SK-N-MC (cell line): Measurements from ENCODE around the gene RFC2.
"Not testable (repeated sequence)": the region's sequence is repeated elsewhere in the genome, so short reads cannot be mapped to it uniquely, and the experiment has no call there.

ENCODE experiments used
- DNase-seq: peaks from one replicate; pipeline ENCODE4 v3.0.0-alpha.2; 2011; ENCODE audit warnings: low read depth, low spot score
- H3K27ac ChIP-seq: fragments of 200-600 bp; sonication (generic); 2 replicates; pipeline ENCODE4 v1.5.1; 2016; ENCODE audit warnings: mixed run types
- H3K36me3 ChIP-seq: fragments of 200-600 bp; sonication (generic); 2 replicates; pipeline ENCODE4 v1.6.1; 2017; ENCODE audit warnings: antibody characterized with exemption, low read length, mixed read lengths; ENCODE audit not compliant: insufficient read depth
- H3K4me3 ChIP-seq: fragments of 200-600 bp; sonication (generic); 2 replicates; pipeline ENCODE4 v1.5.1; 2016
- H3K9ac ChIP-seq: fragments of 200-600 bp; sonication (generic); 2 replicates; pipeline ENCODE4 v1.8.0; 2017; ENCODE audit warnings: mixed run types, mixed read lengths; ENCODE audit not compliant: insufficient read length
- H3K9me3 ChIP-seq: fragments of 200-600 bp; sonication (generic); 2 replicates; pipeline ENCODE4 v1.6.1; 2017; ENCODE audit warnings: low read depth, mild to moderate bottlenecking, antibody characterized with exemption, low read length, moderate library complexity, mixed read lengths
- EZH2 ChIP-seq: fragments of 200-600 bp; sonication (generic); IDR thresholded peaks from one replicate; pipeline ENCODE4 v1.6.1; 2017; ENCODE audit warnings: antibody characterized with exemption
- FOXP2 ChIP-seq: optimal IDR thresholded peaks from 2 replicates; pipeline ENCODE3; 2011; ENCODE audit warnings: mild to moderate bottlenecking, moderate library complexity; ENCODE audit not compliant: insufficient read depth; ENCODE audit errors: extremely low read length, control extremely low read depth
- POLR2AphosphoS5 ChIP-seq: IDR thresholded peaks from 2 replicates; pipeline ENCODE4 v1.6.1; 2012; ENCODE audit warnings: mild to moderate bottlenecking, low read depth, low read length, borderline replicate concordance

Gene RFC2

GRCh38 chr7:74207586-74207985 lies 46.6 kb downstream of the RFC2 start:
- no peak overlapping the region for H3K27ac ChIP-seq
- no peak for DNase-seq
- no peaks in the 10 kb centered on the region for H3K9me3 ChIP-seq
- no peak overlapping the region for H3K9ac ChIP-seq
- no peaks in the 10 kb centered on the region for H3K36me3 ChIP-seq
- no peak overlapping the region for H3K4me3 ChIP-seq
- no peak for TF ChIP-seq EZH2
- TF ChIP-seq POLR2AphosphoS5 = no peak
- no peak for TF ChIP-seq FOXP2

DNA sequence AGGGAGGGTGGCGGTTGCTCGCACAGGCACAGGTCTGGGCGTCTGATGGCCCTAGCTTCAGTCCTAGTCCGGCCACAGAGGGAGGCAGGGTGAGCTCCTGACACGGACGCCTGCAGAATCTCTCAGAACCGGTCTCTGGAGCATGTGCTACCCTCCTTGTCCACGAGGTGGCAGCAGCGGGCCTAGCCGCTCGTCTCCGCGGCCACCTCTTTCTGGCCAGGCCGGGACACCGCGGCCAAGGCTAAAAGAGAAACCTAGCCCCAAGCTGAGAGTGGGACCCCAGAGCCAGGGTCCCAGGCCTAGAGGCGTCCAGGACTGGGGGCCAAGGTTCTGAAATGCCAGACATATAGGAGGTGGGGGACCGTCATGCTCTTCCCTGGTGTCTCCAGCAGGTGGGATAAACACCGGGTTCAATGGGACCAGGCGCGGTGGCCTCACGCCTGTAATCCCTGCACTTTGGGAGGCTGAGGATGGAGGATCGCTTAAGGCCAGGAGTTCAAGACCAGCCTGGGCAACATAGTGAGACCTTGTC lies 47.5 kb downstream of the RFC2 start:
- DNase-seq = no peak
- H3K4me3 ChIP-seq = peak overlapping the region; percentile 63
- no peaks in the 10 kb centered on the region for H3K9me3 ChIP-seq
- no peak overlapping the region for H3K9ac ChIP-seq
- no peaks in the 10 kb centered on the region for H3K36me3 ChIP-seq
- no peak overlapping the region for H3K27ac ChIP-seq
- TF ChIP-seq FOXP2 (no peak), EZH2 (no peak), POLR2AphosphoS5 (no peak)

DNA sequence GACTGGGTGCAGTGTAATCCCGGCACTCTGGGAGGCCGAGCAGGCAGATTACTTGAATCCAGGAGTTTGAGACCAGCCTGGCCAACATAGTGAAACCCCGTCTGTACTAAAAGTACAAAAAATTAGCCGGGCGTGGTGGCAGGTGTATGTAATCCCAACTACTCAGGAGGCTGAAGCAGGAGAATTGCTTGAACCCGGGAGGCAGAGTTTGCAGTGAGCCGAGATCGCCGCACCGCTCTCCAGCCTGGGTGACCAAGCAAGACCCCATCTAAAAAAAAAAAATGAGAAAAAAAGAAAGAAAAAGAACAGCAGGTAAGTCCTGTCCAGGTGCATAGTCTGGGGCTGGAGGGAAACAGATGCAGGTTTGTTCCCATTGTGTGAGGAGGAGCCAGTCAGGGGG lies 48.1 kb downstream of the RFC2 start:
- not testable (repeated sequence) for H3K9ac ChIP-seq, DNase-seq, H3K27ac ChIP-seq, H3K4me3 ChIP-seq, H3K9me3 ChIP-seq, H3K36me3 ChIP-seq

GRCh38 chr7:74203956-74204618 lies 50.1 kb downstream of the RFC2 start:
- no peak overlapping the region for H3K9ac ChIP-seq
- H3K4me3 ChIP-seq = no peak overlapping the region
- H3K9me3 ChIP-seq = no peaks in the 10 kb centered on the region
- TF ChIP-seq POLR2AphosphoS5 (no peak), FOXP2 (no peak), EZH2 (no peak)
- H3K27ac ChIP-seq = no peak overlapping the region
- no peak for DNase-seq
- H3K36me3 ChIP-seq = no peaks in the 10 kb centered on the region

- no peaks in the 10 kb centered on the region for H3K9me3 ChIP-seq
- no peak overlapping the region for H3K9ac ChIP-seq
- H3K4me3 ChIP-seq = no peak overlapping the region; the same call in 1 of the 2 replicates
- no peak for TF ChIP-seq FOXP2
- TF ChIP-seq EZH2 = no peak
- TF ChIP-seq POLR2AphosphoS5 = no peak
- no peak overlapping the region for H3K27ac ChIP-seq
- no peaks in the 10 kb centered on the region; the same call in 1 of the 2 replicates for H3K36me3 ChIP-seq
- DNase-seq = peak; percentile 47
Measured at GRCh38 chr7:74202841-74203556, 51.2 kb downstream of the RFC2 start.

GRCh38 chr7:74199551-74200355 lies 54.4 kb downstream of the RFC2 start:
- Histone ChIP-seq H3K9me3 (no peaks in the 10 kb centered on the region), H3K36me3 (peaks cover 18% of the 10 kb centered on the region), H3K9ac (no peak overlapping the region), H3K4me3 (no peak overlapping the region), H3K27ac (no peak overlapping the region)
- no peak for DNase-seq
- TF ChIP-seq EZH2 (no peak), FOXP2 (no peak), POLR2AphosphoS5 (no peak)

DNA sequence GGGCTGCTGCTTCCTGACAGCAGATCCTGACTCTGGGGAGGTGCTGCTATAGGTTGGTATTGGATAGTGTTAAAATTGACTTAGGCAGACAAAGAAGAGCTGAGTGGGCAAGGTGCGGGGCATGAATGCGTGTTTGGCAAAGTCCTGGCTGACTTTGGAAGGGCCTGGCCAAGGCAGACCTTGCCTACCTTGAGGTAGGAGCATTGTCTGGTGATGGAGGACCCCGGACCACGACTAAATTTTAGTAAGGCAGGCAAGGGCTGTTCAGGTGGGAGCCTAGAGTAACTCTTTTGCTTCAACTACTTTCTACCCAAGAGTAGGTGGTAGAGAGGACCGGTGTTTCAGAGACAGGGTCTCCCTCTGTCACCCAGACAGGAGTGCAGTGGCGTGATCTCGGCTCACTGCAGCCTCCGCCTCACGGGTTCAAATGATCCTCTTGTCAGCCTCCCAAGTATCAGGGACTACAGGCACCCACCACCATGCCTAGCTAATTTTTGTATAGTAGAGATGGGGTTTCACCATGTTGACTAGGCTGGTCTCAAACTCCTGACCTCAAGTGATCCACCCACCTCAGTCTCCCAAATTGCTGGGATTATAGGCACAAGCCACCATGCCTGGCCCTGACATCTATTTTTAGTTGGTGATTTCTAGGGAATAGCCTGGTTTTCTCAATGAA lies 56.6 kb downstream of the RFC2 start:
- TF ChIP-seq POLR2AphosphoS5 (no peak; the same call in 1 of the 2 replicates), EZH2 (no peak), FOXP2 (no peak)
- H3K27ac ChIP-seq = peak overlapping the region; percentile 48; the same call in 1 of the 2 replicates
- no peak overlapping the region for H3K9ac ChIP-seq
- H3K4me3 ChIP-seq = no peak overlapping the region
- peaks cover 40% of the 10 kb centered on the region for H3K36me3 ChIP-seq
- DNase-seq = no peak
- no peaks in the 10 kb centered on the region for H3K9me3 ChIP-seq

DNA sequence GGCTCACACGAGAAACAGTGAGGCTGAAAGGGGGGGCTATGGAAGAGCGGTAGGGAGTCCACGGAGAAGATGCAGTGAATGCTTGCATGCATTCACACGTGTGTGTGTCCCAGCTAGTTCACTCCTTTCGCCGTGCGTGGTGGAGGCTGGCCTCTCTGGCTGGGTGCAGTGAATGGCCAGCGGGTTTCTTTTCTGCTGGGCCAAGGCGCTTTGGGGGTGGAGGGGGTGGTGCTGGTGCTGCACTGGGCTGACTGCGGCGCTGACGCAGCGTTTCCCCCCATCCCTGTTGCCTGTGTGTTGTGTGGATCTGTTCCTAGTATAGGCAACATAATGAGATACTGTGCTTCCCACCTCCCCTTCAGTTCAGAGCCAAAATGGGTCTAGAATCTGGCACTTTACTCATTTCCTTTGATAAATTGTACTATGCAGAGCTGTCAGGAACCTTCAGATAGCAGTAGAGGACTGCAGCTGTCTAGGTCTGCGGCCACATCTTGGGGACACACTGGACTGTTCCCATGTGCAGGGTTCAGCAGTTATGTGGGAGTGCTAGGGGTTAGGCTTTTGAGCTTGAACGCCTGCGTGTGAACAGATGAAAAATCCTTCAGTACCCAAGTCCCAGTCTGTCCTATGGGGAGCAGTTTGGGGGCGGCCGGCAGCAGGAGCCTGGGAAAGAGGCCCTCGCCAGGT lies 58.1 kb downstream of the RFC2 start:
- H3K9ac ChIP-seq, H3K9me3 ChIP-seq, DNase-seq, H3K27ac ChIP-seq, H3K4me3 ChIP-seq: not testable (repeated sequence)
- H3K36me3 ChIP-seq = peaks cover 54% of the 10 kb centered on the region

DNA sequence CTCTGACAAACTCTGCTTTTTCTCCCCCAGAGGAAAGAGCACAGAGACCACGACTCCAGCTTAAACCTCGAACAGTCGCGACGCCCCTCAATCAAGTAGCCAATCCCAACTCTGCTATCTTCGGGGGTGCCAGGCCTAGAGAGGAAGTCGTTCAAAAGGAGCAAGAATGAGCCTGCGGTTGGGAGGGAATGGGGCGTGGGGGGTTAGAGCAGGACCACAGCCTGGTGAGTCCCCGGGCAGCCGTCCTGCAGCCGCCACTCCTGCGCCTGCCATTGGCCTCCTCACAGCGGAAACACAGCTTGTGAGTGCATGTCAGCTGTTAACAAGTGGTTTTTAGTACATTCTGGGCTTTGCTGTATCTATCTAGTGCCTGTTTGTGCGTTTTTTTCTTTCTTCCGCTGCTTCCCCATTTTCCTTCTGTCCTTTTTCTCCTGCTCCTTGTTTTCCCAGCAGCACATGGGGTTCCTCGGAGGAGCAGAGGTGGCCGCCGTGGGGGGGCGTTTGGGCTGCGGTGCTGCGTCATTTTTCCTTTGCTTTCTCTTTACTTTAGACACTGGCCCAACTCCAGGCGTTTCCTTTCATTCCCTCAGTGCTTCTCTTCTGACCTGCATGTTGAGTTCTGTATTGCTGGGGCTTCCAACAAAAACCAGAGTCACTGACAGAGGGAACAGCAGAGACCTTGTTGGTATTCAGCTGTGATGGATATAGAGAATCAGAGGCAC lies 58.9 kb downstream of the RFC2 start:
- not testable (repeated sequence) for H3K4me3 ChIP-seq, H3K9ac ChIP-seq, H3K9me3 ChIP-seq, H3K27ac ChIP-seq, DNase-seq
- H3K36me3 ChIP-seq = peaks cover 62% of the 10 kb centered on the region
